ENCODE data around the gene HTT. TPM values are rescaled to one million over a fixed set of nuclear protein-coding genes. Genes with fewer than 3 reads are reported as not detected.
A peak's percentile ranks its signal among the peaks of the same experiment; 100 is the strongest.

HTT gene
- total and polyA plus RNA-seq, 2 of the 13 experiments (the other 11 are each of a cell fraction or from before 2014, with no cell fraction given): 17.5 to 19.5 TPM

- no peak for TF ChIP-seq U2AF2 (IDR thresholded peaks at IDR 0.05; ENCODE audit: low read depth, low read length)
- no peak for TF ChIP-seq HINFP (CRISPR knock-in tag; IDR thresholded peaks at IDR 0.05; ENCODE audit: low read depth)
- no peak for TF ChIP-seq HOMEZ (CRISPR knock-in tag; IDR thresholded peaks at IDR 0.05; ENCODE audit: low read depth)
- TF ChIP-seq ZNF574 (CRISPR knock-in tag; IDR thresholded peaks at IDR 0.05): peak; percentile 41; the same call in 1 of the 2 replicates
- TF ChIP-seq ZMAT3 (CRISPR knock-in tag; conservative IDR thresholded peaks at IDR 0.05): no peak
- no peak for TF ChIP-seq PRMT3 (CRISPR knock-in tag; IDR thresholded peaks at IDR 0.05; ENCODE audit: borderline replicate concordance, low read depth)
- TF ChIP-seq ZNF276 (CRISPR knock-in tag; IDR thresholded peaks at IDR 0.05; ENCODE audit: low read depth): no peak; the same call in 1 of the 2 replicates
- TF ChIP-seq ISL2 (CRISPR knock-in tag; IDR thresholded peaks at IDR 0.05): no peak
- TF ChIP-seq KDM1A (CRISPR knock-in tag; IDR thresholded peaks at IDR 0.05): no peak
- no peak for TF ChIP-seq EZH2 (conservative IDR thresholded peaks at IDR 0.05; ENCODE audit: low read depth, low read length)
- no peak for TF ChIP-seq SYNCRIP (IDR thresholded peaks at IDR 0.05; ENCODE audit: insufficient read depth, low read depth, low read length)
- no peak for TF ChIP-seq POLR2A (IDR thresholded peaks at IDR 0.05; ENCODE audit: insufficient read depth in 1 of 2, low read depth in 2 of 2, low read length in 2 of 2)
- TF ChIP-seq ZNF251 (CRISPR knock-in tag; IDR thresholded peaks at IDR 0.05): no peak
- TF ChIP-seq CREBL2 (CRISPR knock-in tag; IDR thresholded peaks at IDR 0.05; ENCODE audit: borderline replicate concordance): no peak
- TF ChIP-seq NONO (IDR thresholded peaks at IDR 0.05): no peak
- TF ChIP-seq NONO (CRISPR knock-in tag; conservative IDR thresholded peaks at IDR 0.05): peak; percentile 64
- TF ChIP-seq ZFP1 (CRISPR knock-in tag; IDR thresholded peaks at IDR 0.05): no peak
- no peak for TF ChIP-seq IKZF1 (IDR thresholded peaks at IDR 0.05)
- TF ChIP-seq HOXA7 (CRISPR knock-in tag; IDR thresholded peaks at IDR 0.05): no peak
- no peak for TF ChIP-seq IRF2 (CRISPR knock-in tag; IDR thresholded peaks at IDR 0.05)
- no peak for TF ChIP-seq TOPORS (CRISPR knock-in tag; IDR thresholded peaks at IDR 0.05)
- TF ChIP-seq ZNF33A (CRISPR knock-in tag; IDR thresholded peaks at IDR 0.05; ENCODE audit: borderline replicate concordance): no peak
Observed at GRCh38 chr4:3041192-3042142, 33.0 kb upstream of the HTT start (continued).

All from HepG2 (cell line).